Ovary (tissue), 9 donors: Measurements from ENCODE around the gene NELFB. TPM values are rescaled to one million over a fixed set of nuclear protein-coding genes. Genes with fewer than 3 reads are reported as not detected.

ENCODE experiments used
- DNase-seq, 5 donors: peaks; one replicate each; pipeline ENCODE4 v3.0.0-alpha.2; 2019 to 2020
- H3K27ac ChIP-seq, 2 donors: fragments of 200-600 bp; one replicate each; pipeline versions ENCODE4 v1.5.1 to v1.8.0; 2019 to 2022
- H3K27me3 ChIP-seq: fragments of 200-600 bp; one replicate; pipeline ENCODE4 v1.8.0; 2022
- H3K36me3 ChIP-seq: fragments of 200-600 bp; sonication (generic); one replicate; pipeline ENCODE4 v1.5.1; 2019
- H3K4me1 ChIP-seq: one replicate; pipeline ENCODE4 v1.8.1; 2013; ENCODE audit warnings: mild to moderate bottlenecking, moderate library complexity; ENCODE audit not compliant: insufficient read depth
- H3K4me3 ChIP-seq: fragments of 200-600 bp; sonication (generic); one replicate; pipeline ENCODE4 v1.5.1; 2017
- H3K9me3 ChIP-seq, 2 donors: fragments of 200-600 bp in 1 of 2; sonication (generic) in 1 of 2; one replicate each; pipeline versions ENCODE4 v1.5.1 to v1.8.1; 2013 to 2019; ENCODE audit warnings: mild to moderate bottlenecking in 1 of 2, moderate library complexity in 1 of 2
- CTCF ChIP-seq, 3 donors: fragments of 450-650 bp in 2 of 3; fragments of 200-600 bp in 1 of 3; IDR thresholded peaks; one replicate each; pipeline versions ENCODE4 v1.5.1 to v1.8.0; 2016 to 2022; ENCODE audit warnings: antibody characterized with exemption in 3 of 3, mild to moderate bottlenecking in 1 of 3
- EP300 ChIP-seq: sonication (generic); formaldehyde crosslinking; IDR thresholded peaks from one replicate; pipeline ENCODE4 v1.6.1; 2017; ENCODE audit warnings: antibody characterized with exemption
- POLR2A ChIP-seq: fragments of 450-650 bp; IDR thresholded peaks from one replicate; pipeline ENCODE4 v1.6.1; 2017; ENCODE audit warnings: antibody characterized with exemption, mild to moderate bottlenecking, moderate library complexity
- WGBS, 3 donors: extraction: QIAGEN DNeasy Blood & Tissue Kit in 1 of 3; methylation state at CpG; one replicate each; pipeline versions ENCODE4 v1.1.5 to v1.1.7; 2013 to 2017; 5-methylcytosine and 5-hydroxymethylcytosine counted together
- intact Hi-C, 4 donors: fragments of 100-400 bp; cut with DNase I; formaldehyde crosslinking; loops; one replicate each; pipeline versions ENCODE4 v1.11.0 to v1.15.1; 2022 to 2023
- polyA plus RNA-seq, 2 donors: library from polyadenylated mRNA; stranded (reverse); fragments of 200-250 nt in 1 of 2; fragments of 350-450 nt in 1 of 2; fragmentation: Illumina TruSeq in 1 of 2; extraction: RNeasy Lipid Tissue Mini Kit (QIAGEN cat#74804) in 1 of 2; gene quantifications; one replicate each; pipeline ENCODE4 v1.2.3, GENCODE V29; 2013 to 2014
- total RNA-seq, 7 donors: library from RNA; depleted of rRNA in 2 of 7; stranded (reverse); fragments of >200 nt in 2 of 7; fragmentation: NEBNext Ultra II Directional in 3 of 7; extraction: Animal tissue kit (Norgen Biotek cat#: 25700) in 3 of 7; gene quantifications; one replicate each; pipeline versions ENCODE4 v1.1.0 to v1.2.4, GENCODE V29; 2016 to 2023
- donor health status: DM: no; HTN: no; CAD: no; lungs with moderate emphysema.
- donor health status: DM: no; HTN: no; CAD: no.
- donor health status: Bipolar disorder and iron deficiency.
- donor health status: DM: yes; HTN: yes; CAD: no.
- donor health status: DM: no; HTN: no; CAD: no.
- donor health status: DM: yes; HTN: yes; CAD: no.

Gene NELFB
- total and polyA plus RNA-seq, 9 donors, result 10.9 to 56.6 (median 44.5) TPM

GRCh38 chr9:137279741-137280473 is 24.8 kb downstream of the NELFB start:
- WGBS, 3 donors, result 89 to 91% (median 90%) methylated on average over 37 to 41 of the region's 41 CpGs

GRCh38 chr9:137280474-137281344 is 25.6 kb downstream of the NELFB start:
- 74 to 81% (median 79%) methylated on average over 73 to 85 of the region's 85 CpGs for WGBS, 3 donors
- intact Hi-C loops, result no loop called here
- peak in 3 of 5 donors; percentile 17 to 38 (median 34) for DNase-seq
- Histone ChIP-seq H3K27ac (no peak overlapping the region), H3K4me3 (no peak overlapping the region), H3K27me3 (no peaks in the 10 kb centered on the region), H3K9me3 (no peaks in the 10 kb centered on the region), H3K4me1 (peaks cover 12% of the 10 kb centered on the region), H3K36me3 (no peaks in the 10 kb centered on the region)
- TF ChIP-seq EP300 (no peak), POLR2A (no peak), CTCF (IDR thresholded peaks at IDR 0.05) (no peak)

More at GRCh38 chr9:137279741-137280473, 24.8 kb downstream of the NELFB start:
- no peaks in the 10 kb centered on the region for H3K9me3 ChIP-seq
- H3K27ac ChIP-seq, result no peak overlapping the region
- intact Hi-C loops, result no loop called here
- peaks cover 12% of the 10 kb centered on the region for H3K4me1 ChIP-seq
- H3K27me3 ChIP-seq, result no peaks in the 10 kb centered on the region
- DNase-seq, result peak in 3 of 5 donors; percentile 18 to 42 (median 32)
- no peaks in the 10 kb centered on the region for H3K36me3 ChIP-seq
- TF ChIP-seq POLR2A (no peak), CTCF (IDR thresholded peaks at IDR 0.05) (no peak), EP300 (no peak)
- no peak overlapping the region for H3K4me3 ChIP-seq

GRCh38 chr9:137281345-137282116 is 26.4 kb downstream of the NELFB start:
- TF ChIP-seq POLR2A, result no peak
- TF ChIP-seq EP300, result no peak
- no peak for TF ChIP-seq CTCF (IDR thresholded peaks at IDR 0.05)
- intact Hi-C loops, result no loop called here
- 86 to 90% (median 90%) methylated on average over 38 to 39 of the region's 39 CpGs for WGBS, 3 donors
- Histone ChIP-seq H3K9me3 (no peaks in the 10 kb centered on the region), H3K27me3 (no peaks in the 10 kb centered on the region), H3K4me1 (peaks cover 10% of the 10 kb centered on the region), H3K36me3 (no peaks in the 10 kb centered on the region), H3K4me3 (no peak overlapping the region), H3K27ac (no peak overlapping the region)
- DNase-seq, result peak in 2 of 5 donors; percentile 25 to 34

GRCh38 chr9:137286975-137287383 is 31.9 kb downstream of the NELFB start:
- peak in 4 of 5 donors; percentile 25 to 40 (median 28) for DNase-seq
- 39 to 45% (median 39%) methylated on average over 14 of the region's 14 CpGs for WGBS, 3 donors
- Histone ChIP-seq H3K9me3 (no peaks in the 10 kb centered on the region), H3K36me3 (no peaks in the 10 kb centered on the region), H3K4me1 (no peaks in the 10 kb centered on the region), H3K4me3 (no peak overlapping the region), H3K27me3 (no peaks in the 10 kb centered on the region), H3K27ac (no peak overlapping the region)
- intact Hi-C loops, result no loop called here
- TF ChIP-seq CTCF (IDR thresholded peaks at IDR 0.05) (no peak), EP300 (no peak)
